ENCODE measurements around the gene CACYBP. TPM values are rescaled to one million over a fixed set of nuclear protein-coding genes. Genes with fewer than 3 reads are reported as not detected.

Gene CACYBP
- total and polyA plus RNA-seq, 2 of the 8 experiments (the other 6 are each of a cell fraction or from before 2014, with no cell fraction given), result 28.3 to 247 TPM

- TF ChIP-seq CHD7 (IDR thresholded peaks at IDR 0.05; ENCODE audit: insufficient replicate concordance, low read length) (no peak), E2F6 (IDR thresholded peaks at IDR 0.05) (no peak), GTF2F1 (IDR thresholded peaks at IDR 0.05; ENCODE audit: borderline replicate concordance, low read depth, low read length) (no peak), SIX5 (IDR thresholded peaks at IDR 0.05; ENCODE audit: low read depth, low read length) (no peak), RFX5 (IDR thresholded peaks at IDR 0.05; ENCODE audit: borderline replicate concordance, low read depth, low read length) (no peak), CBX8 (IDR thresholded peaks at IDR 0.05; ENCODE audit: borderline replicate concordance, low read depth, low read length) (no peak), ASH2L (IDR thresholded peaks at IDR 0.05; ENCODE audit: low read length) (no peak), JUND (IDR thresholded peaks at IDR 0.05; ENCODE audit: low read length) (no peak), POLR2A (IDR thresholded peaks at IDR 0.05; ENCODE audit: control extremely low read depth in 1 of 2, low read depth in 2 of 2, low read length in 2 of 2) (no peak), EZH2 (IDR thresholded peaks at IDR 0.05; ENCODE audit: low read depth, low read length, severe bottlenecking) (no peak)
Observed at GRCh38 chr1:174964261-174964971, 35.3 kb upstream of the CACYBP start (continued).
